Astrocyte (in vitro differentiated cells and primary cell): ENCODE measurements around the gene PEX3. TPM values are rescaled to one million over a fixed set of nuclear protein-coding genes. Genes with fewer than 3 reads are reported as not detected.

Experiments used
- DNase-seq: peaks from one replicate; pipeline ENCODE4 v3.0.0-alpha.2; 2010; ENCODE audit warnings: low read depth
- FAIRE-seq: peaks from 2 replicates; lab custom pipeline; 2011; peaks lifted over from hg19 to GRCh38; lab: Jason Lieb, UNC
- H2AFZ ChIP-seq: 2 replicates; pipeline ENCODE4 v1.6.0; 2012; ENCODE audit warnings: low read depth, low read length, inconsistent platforms
- H3K27ac ChIP-seq: 2 replicates; pipeline ENCODE4 v1.5.1; 2011; ENCODE audit warnings: low read depth, low read length, inconsistent platforms
- H3K27me3 ChIP-seq: 2 replicates; pipeline ENCODE4 v1.6.0; 2011; ENCODE audit warnings: low read length, inconsistent platforms; ENCODE audit not compliant: insufficient read depth
- H3K36me3 ChIP-seq: 2 replicates; pipeline ENCODE4 v1.5.1; 2011; ENCODE audit warnings: low read length, inconsistent platforms; ENCODE audit not compliant: insufficient read depth
- H3K4me1 ChIP-seq: 2 replicates; pipeline ENCODE4 v1.5.1; 2011; ENCODE audit warnings: low read length, inconsistent platforms; ENCODE audit not compliant: insufficient read depth
- H3K4me2 ChIP-seq: 2 replicates; pipeline ENCODE4 v1.6.0; 2012; ENCODE audit warnings: low read length, inconsistent platforms
- H3K4me3 ChIP-seq: 2 replicates; pipeline ENCODE4 v1.5.1; 2011; ENCODE audit warnings: low read depth, mild to moderate bottlenecking, low read length, inconsistent platforms; ENCODE audit not compliant: insufficient read depth
- H3K79me2 ChIP-seq: 2 replicates; pipeline ENCODE4 v1.6.0; 2012; ENCODE audit warnings: mild to moderate bottlenecking, low read length, inconsistent platforms; ENCODE audit not compliant: insufficient read depth
- H3K9ac ChIP-seq: 2 replicates; pipeline ENCODE4 v1.6.0; 2012; ENCODE audit warnings: mild to moderate bottlenecking, low read length, inconsistent platforms
- H3K9me3 ChIP-seq: 2 replicates; pipeline ENCODE4 v1.5.1; 2012; ENCODE audit warnings: low read depth, mild to moderate bottlenecking, low read length, inconsistent platforms; ENCODE audit not compliant: insufficient read depth
- H4K20me1 ChIP-seq: 2 replicates; pipeline ENCODE4 v1.6.0; 2012; ENCODE audit warnings: low read length, inconsistent platforms; ENCODE audit not compliant: insufficient read depth
- H3K27ac Mint-ChIP-seq: one replicate; pipeline ENCODE4 v1.8.0; 2021; ENCODE audit warnings: mild to moderate bottlenecking, mixed read lengths; ENCODE audit not compliant: unreplicated experiment
- H3K27me3 Mint-ChIP-seq: one replicate; pipeline ENCODE4 v1.8.0; 2021; ENCODE audit warnings: low read depth, mixed read lengths; ENCODE audit not compliant: unreplicated experiment
- H3K36me3 Mint-ChIP-seq: one replicate; pipeline ENCODE4 v1.8.0; 2021; ENCODE audit warnings: low read depth, mixed read lengths; ENCODE audit not compliant: unreplicated experiment
- H3K4me1 Mint-ChIP-seq: one replicate; pipeline ENCODE4 v1.8.0; 2021; ENCODE audit warnings: low read depth, mixed read lengths; ENCODE audit not compliant: unreplicated experiment
- H3K4me3 Mint-ChIP-seq: one replicate; pipeline ENCODE4 v1.8.0; 2021; ENCODE audit warnings: mild to moderate bottlenecking, moderate library complexity, mixed read lengths; ENCODE audit not compliant: unreplicated experiment
- H3K9me3 Mint-ChIP-seq: one replicate; pipeline ENCODE4 v1.8.0; 2021; ENCODE audit warnings: mild to moderate bottlenecking, mixed read lengths; ENCODE audit not compliant: unreplicated experiment
- EZH2 ChIP-seq: IDR thresholded peaks from 2 replicates; pipeline ENCODE4 v1.6.1; 2012; ENCODE audit warnings: mild to moderate bottlenecking, low read length, inconsistent platforms; ENCODE audit not compliant: insufficient read depth
- total RNA-seq: library from RNA; stranded (reverse); gene quantifications from 2 replicates; pipeline ENCODE4 v1.2.1, GENCODE V29; 2021
- TF ChIP-seq, protein P1 (sequence below): IDR thresholded peaks from 2 replicates; pipeline ENCODE4 v1.5.1; 2011; ENCODE audit warnings: low read depth, mild to moderate bottlenecking, inconsistent platforms, low read length, moderate library complexity; ENCODE audit not compliant: insufficient read depth

PEX3 gene
- total RNA-seq, 1 donor from 2014 or later = 14.2 TPM

DNA sequence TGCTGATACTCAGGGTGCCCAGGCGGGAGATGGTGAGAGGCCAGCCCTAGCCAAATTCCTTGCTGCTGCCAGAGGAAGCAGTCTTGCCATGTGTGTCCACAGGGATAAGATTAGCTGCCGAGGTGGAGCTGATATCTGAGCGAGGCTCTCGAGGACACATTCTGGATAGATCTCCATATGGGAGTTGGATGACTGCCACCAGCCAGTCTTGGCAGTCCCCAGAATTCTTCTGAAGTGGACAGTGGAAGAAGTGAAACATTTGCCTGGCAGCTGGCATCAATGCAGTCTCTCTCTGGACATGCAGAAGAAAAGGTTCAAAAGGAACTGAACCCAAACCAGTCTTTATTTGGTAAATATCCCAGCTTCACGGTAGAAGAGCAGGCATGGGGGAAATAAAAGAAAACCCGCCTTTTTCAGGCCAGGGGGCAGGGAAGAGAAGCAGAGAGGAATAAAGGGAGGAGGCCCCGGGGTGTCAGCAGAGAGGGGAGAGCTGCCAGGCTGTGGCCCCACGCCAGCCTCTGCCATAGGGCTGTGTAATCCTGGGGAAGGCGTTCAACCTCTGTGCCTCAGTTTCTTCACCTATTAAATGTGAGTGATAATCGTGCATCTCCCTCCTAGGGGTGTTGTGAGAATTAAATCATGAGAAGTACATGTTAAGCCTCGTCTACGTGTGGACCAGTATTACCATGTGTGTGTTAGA is 64.6 kb downstream of the PEX3 start:
- Histone ChIP-seq H3K4me2 (no peak overlapping the region), H4K20me1 (no peaks in the 10 kb centered on the region), H3K36me3 (no peaks in the 10 kb centered on the region), H3K9me3 (no peaks in the 10 kb centered on the region), H3K27me3 (peaks cover 7% of the 10 kb centered on the region), H3K27ac (no peak overlapping the region), H3K4me1 (peaks cover 5% of the 10 kb centered on the region), H3K4me3 (no peak overlapping the region), H2AFZ (no peak overlapping the region), H3K9ac (no peak overlapping the region), H3K79me2 (peaks cover 11% of the 10 kb centered on the region)
- Mint-ChIP-seq H3K9me3 (peaks cover 6% of the 10 kb centered on the region), H3K4me1 (peaks cover 3% of the 10 kb centered on the region), H3K4me3 (no peak overlapping the region), H3K36me3 (no peaks in the 10 kb centered on the region), H3K27ac (no peak overlapping the region), H3K27me3 (peaks cover 23% of the 10 kb centered on the region)
- TF ChIP-seq EZH2 = no peak
- TF ChIP-seq, protein P1, sequence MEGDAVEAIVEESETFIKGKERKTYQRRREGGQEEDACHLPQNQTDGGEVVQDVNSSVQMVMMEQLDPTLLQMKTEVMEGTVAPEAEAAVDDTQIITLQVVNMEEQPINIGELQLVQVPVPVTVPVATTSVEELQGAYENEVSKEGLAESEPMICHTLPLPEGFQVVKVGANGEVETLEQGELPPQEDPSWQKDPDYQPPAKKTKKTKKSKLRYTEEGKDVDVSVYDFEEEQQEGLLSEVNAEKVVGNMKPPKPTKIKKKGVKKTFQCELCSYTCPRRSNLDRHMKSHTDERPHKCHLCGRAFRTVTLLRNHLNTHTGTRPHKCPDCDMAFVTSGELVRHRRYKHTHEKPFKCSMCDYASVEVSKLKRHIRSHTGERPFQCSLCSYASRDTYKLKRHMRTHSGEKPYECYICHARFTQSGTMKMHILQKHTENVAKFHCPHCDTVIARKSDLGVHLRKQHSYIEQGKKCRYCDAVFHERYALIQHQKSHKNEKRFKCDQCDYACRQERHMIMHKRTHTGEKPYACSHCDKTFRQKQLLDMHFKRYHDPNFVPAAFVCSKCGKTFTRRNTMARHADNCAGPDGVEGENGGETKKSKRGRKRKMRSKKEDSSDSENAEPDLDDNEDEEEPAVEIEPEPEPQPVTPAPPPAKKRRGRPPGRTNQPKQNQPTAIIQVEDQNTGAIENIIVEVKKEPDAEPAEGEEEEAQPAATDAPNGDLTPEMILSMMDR = no peak
- peak; percentile 35 for DNase-seq
- FAIRE-seq = no peak

GRCh38 chr6:143515766-143516355 is 65.3 kb downstream of the PEX3 start:
- Histone ChIP-seq H3K36me3 (no peaks in the 10 kb centered on the region), H3K4me3 (no peak overlapping the region), H3K4me1 (peaks cover 5% of the 10 kb centered on the region), H3K4me2 (no peak overlapping the region), H2AFZ (no peak overlapping the region), H3K79me2 (peaks cover 5% of the 10 kb centered on the region), H3K9me3 (no peaks in the 10 kb centered on the region), H3K27me3 (peaks cover 7% of the 10 kb centered on the region), H3K27ac (no peak overlapping the region), H3K9ac (no peak overlapping the region), H4K20me1 (no peaks in the 10 kb centered on the region)
- Mint-ChIP-seq H3K9me3 (peaks cover 6% of the 10 kb centered on the region), H3K27me3 (peaks cover 23% of the 10 kb centered on the region), H3K36me3 (no peaks in the 10 kb centered on the region), H3K4me1 (peaks cover 3% of the 10 kb centered on the region), H3K27ac (no peak overlapping the region), H3K4me3 (no peak overlapping the region)
- no peak for TF ChIP-seq EZH2
- TF ChIP-seq, protein P1 = no peak
- DNase-seq (no peak), FAIRE-seq (no peak)
